T47D (cell line): Measurements from ENCODE around the gene ZNF331.
"Not testable (repeated sequence)": the region's sequence is repeated elsewhere in the genome, so short reads cannot be mapped to it uniquely, and the experiment has no call there.

Experiments
- DNase-seq, 2 experiments: peaks; one replicate each; pipeline versions ENCODE4 v3.0.0 to v3.0.0-alpha.2; 2011 to 2012; ENCODE audit warnings: low read depth in 1 of 2, low spot score in 1 of 2
- JUND ChIP-seq: IDR thresholded peaks from 2 replicates; pipeline ENCODE4 v1.6.1; 2012; ENCODE audit warnings: low read depth
- in situ Hi-C: cut with HindIII; loops from 2 replicates; pipeline ENCODE4 v1.10.0; 2016; ENCODE audit warnings: low sequenced_read_pairs, low pct_unique_long_range_greater_than_20kb

Gene ZNF331

DNA sequence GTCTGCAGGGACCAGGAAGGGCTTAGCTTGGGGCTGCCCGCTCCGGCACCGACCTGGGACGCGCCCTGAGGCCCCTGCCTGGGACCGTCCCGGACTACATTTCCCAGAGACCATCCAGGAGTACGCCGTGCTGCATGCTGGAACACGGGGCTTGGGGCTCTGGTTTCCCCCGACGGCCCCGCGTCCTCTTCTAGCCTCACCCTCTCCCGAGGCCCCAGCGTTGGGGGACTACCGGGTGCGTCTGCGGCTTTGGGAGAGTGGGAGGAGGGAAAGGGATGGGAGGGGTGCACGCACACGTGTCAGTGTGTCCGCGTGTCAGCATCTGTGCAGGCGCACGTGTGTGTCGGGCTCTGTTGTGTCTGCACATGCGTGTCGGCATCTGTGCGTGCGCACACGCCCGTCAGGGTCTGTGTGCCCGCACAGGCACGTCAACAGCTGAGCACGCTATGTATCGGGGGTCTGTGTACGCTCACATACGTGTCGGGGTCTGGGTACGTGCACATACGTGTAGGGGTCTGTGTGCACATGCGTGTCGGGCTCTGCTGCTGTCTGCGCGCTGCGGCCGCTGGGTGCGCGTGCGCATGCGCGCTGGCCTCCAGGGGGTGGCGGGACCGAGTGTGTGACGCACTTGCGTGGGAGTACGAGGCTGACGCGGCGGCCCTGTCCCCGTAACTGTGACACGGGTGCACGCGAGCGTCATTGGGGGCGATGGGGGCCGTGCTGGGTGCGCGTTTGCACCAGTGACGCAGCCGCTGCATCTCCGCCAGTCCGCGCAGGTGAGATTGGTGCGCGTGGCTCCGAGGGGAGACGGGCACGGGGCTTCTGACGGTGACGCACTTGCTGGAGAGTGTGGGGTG lies at the start of gene ZNF331:
ZNF331 (plus strand) TSS at position 625 of the 857 bp plus-strand sequence. CDS start 31,232 bp downstream, outside the sequence.
- no peak for DNase-seq
- no peak for TF ChIP-seq JUND
- in situ Hi-C loops: no loop called here

GRCh38 chr19:53492153-53492552 lies 45.8 kb upstream of the ZNF331 start:
- TF ChIP-seq JUND: no peak
- in situ Hi-C loops: no loop called here
- DNase-seq: no peak

DNA sequence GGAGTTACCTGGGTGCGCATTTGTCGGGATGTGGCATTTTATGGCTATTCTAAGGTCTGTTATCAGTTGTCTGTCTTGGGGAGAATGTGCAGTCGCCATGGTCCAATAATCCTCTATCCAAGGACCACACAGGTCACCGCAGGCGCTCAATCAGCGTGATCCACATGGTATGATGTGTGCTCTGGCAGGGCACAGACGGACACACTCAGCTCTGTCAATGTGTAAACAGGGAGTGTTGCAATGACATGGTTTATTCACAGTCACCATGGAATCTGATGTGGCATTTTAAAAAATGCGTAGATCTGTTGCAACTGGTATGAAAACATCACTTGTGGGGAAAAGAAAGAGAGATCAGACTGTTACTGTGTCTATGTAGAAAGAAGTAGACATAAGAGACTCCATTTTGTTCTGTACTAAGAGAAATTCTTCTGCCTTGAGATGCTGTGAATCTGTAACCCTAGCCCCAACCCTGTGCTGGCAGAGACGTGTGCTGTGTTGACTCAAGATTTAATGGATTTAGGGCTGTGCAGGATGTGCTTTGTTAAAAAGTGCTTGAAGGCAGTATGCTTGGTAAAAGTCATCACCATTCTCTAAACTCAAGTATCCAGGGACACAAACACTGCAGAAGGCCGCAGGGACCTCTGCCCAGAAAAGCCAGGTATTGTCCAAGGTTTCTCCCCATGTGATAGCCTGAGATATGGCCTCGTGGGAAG lies 40.5 kb upstream of the ZNF331 start:
- in situ Hi-C loops: not testable (repeated sequence)
- DNase-seq: peak in 1 of 2 experiments; percentile 26

DNA sequence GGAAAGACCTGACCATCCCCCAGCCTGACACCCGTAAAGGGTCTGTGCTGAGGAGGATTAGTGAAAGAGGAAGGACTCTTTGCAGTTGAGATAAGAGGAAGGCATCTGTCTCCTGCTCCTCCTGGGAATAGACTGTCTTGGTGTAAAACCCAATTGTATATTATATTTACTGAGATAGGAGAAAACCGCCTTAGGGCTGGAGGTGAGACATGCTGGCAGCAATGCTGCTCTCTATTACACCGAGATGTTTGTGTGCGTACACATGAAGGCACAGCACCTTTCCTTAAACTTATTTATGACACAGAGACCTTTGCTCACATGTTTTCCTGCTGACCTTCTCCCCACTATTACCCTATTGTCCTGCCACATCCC lies 39.9 kb upstream of the ZNF331 start:
- DNase-seq, in situ Hi-C loops: not testable (repeated sequence)

- in situ Hi-C loops, DNase-seq: not testable (repeated sequence)
These were observed 34.8 kb upstream of the ZNF331 start for GRCh38 chr19:53503151-53503550.

- DNase-seq, in situ Hi-C loops: not testable (repeated sequence)
These were observed 34.1 kb upstream of the ZNF331 start for GRCh38 chr19:53503671-53504364.

GRCh38 chr19:53504365-53504703 lies 33.6 kb upstream of the ZNF331 start:
- in situ Hi-C loops: not testable (repeated sequence)
- DNase-seq: peak in 1 of 2 experiments; percentile 16

DNA sequence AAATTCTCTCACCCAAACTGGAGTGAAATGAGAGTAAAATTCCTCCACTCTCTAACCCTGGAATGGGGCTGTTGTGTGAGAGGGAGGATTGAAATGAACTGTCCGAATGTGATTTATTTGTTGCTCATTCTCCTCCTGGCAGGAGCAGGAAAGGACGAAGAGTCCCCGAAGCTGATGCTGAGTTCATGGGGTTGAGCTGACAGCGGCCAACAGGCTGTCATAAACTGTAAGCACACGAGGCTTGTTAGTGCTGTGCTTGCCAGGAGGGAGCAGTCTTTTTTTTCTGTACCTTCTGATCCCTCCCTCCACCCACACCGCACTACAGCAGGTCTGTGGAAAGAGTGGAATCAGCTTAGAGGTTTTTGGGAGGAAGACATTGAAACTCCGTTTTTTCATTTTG lies 33.1 kb upstream of the ZNF331 start:
- in situ Hi-C loops: no loop called here
- DNase-seq: no peak
- no peak for TF ChIP-seq JUND

GRCh38 chr19:53506728-53507127 lies 31.2 kb upstream of the ZNF331 start:
- DNase-seq: no peak

DNA sequence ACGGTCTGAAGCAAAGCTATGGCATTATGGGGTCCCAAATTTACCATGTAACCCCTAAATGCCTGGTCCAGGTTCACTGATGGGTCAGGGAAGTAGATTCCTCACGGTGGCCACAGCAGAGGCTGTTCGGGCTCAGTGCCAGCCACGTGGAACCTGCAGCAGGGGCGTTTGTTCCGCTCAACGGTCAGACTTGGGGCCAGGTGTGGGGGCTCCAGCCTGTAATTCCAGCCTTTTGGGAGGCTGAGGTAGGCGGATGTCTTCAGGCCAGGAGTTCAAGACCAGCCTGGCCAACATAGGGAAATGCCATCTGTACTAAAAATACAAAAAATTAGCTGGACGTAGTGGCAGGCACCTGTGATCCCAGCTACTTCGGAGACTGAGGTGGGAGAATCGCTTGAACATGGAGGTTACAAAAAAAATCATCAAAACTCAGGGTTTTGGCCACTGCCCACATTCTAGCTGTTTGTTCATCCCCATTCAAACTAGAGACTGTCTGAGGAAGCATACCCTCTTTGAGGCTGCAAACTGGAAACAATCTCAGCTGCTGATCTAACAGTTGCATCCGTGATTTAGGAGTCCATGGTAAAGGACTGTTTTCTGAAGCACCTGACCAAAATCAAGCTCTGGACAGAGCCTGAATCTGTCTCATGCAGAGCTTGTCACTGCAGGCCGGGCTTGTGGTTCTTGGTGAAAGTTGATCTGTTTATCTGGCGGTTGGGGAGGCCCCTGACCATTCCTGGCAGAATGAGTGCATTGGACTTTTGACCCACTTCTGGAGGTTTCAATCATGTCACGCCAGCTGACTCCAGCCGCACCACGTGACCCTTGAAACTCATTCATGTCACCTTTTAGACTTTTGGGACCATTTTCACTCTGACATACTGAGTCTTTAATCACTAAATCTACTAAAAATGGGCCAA lies 30.2 kb upstream of the ZNF331 start:
- no peak for TF ChIP-seq JUND
- DNase-seq: no peak
- in situ Hi-C loops: no loop called here

More at GRCh38 chr19:53506728-53507127, 31.2 kb upstream of the ZNF331 start:
- in situ Hi-C loops: no loop called here
- TF ChIP-seq JUND: no peak

- in situ Hi-C loops: no loop called here
- no peak for TF ChIP-seq JUND
- DNase-seq: no peak
These were observed 28.5 kb upstream of the ZNF331 start for GRCh38 chr19:53509443-53509842.

- TF ChIP-seq JUND: no peak
- in situ Hi-C loops: no loop called here
- no peak for DNase-seq
These were observed 28.1 kb upstream of the ZNF331 start for GRCh38 chr19:53509845-53510244.

DNA sequence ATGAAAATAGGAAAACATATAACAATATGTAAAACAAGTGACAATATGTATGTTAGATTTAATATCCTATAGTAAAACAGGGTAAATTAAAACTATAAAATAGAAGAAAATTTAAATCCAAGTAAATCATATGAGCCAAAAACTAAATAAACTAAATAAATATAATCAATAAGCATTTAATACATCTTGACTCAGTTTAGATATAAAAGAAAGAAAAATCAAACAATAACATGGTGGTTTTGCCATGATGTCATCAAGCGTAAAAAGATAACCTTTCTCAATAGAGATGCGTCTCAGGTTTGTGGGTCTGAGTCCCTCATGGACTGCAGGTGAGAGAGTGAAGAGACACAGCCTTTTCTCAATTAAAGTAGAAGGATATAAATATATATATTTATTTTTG lies 26.6 kb upstream of the ZNF331 start:
- DNase-seq: no peak
- no peak for TF ChIP-seq JUND
- in situ Hi-C loops: no loop called here
